ENCODE measurements around the gene TMPRSS2.

Gene TMPRSS2

GRCh38 chr21:41501919-41502318 lies 6.0 kb downstream of the TMPRSS2 start:
- TF ChIP-seq GATA2 (IDR thresholded peaks at IDR 0.05; ENCODE audit: low read depth, low read length) (no peak), GATA3 (IDR thresholded peaks at IDR 0.05; ENCODE audit: low read depth, low read length) (no peak)

- TF ChIP-seq GATA2 (IDR thresholded peaks at IDR 0.05; ENCODE audit: low read depth, low read length) = no peak
- no peak for TF ChIP-seq GATA3 (IDR thresholded peaks at IDR 0.05; ENCODE audit: low read depth, low read length)
Observed at GRCh38 chr21:41500931-41501381, 7.0 kb downstream of the TMPRSS2 start.

- TF ChIP-seq GATA2 (IDR thresholded peaks at IDR 0.05; ENCODE audit: low read depth, low read length) = no peak
- no peak for TF ChIP-seq GATA3 (IDR thresholded peaks at IDR 0.05; ENCODE audit: low read depth, low read length)
Observed at GRCh38 chr21:41500363-41500762, 7.6 kb downstream of the TMPRSS2 start.

GRCh38 chr21:41499920-41500319 lies 8.0 kb downstream of the TMPRSS2 start:
- no peak for TF ChIP-seq GATA2 (IDR thresholded peaks at IDR 0.05; ENCODE audit: low read depth, low read length)
- TF ChIP-seq GATA3 (IDR thresholded peaks at IDR 0.05; ENCODE audit: low read depth, low read length) = no peak

GRCh38 chr21:41497788-41498187 lies 10.2 kb downstream of the TMPRSS2 start:
- no peak for TF ChIP-seq GATA3 (IDR thresholded peaks at IDR 0.05; ENCODE audit: low read depth, low read length)
- TF ChIP-seq GATA2 (IDR thresholded peaks at IDR 0.05; ENCODE audit: low read depth, low read length) = no peak

- TF ChIP-seq GATA3 (IDR thresholded peaks at IDR 0.05; ENCODE audit: low read depth, low read length) = no peak
- TF ChIP-seq GATA2 (IDR thresholded peaks at IDR 0.05; ENCODE audit: low read depth, low read length) = no peak
Observed at GRCh38 chr21:41497008-41497407, 10.9 kb downstream of the TMPRSS2 start.

GRCh38 chr21:41494242-41494641 lies 13.7 kb downstream of the TMPRSS2 start:
- TF ChIP-seq GATA2 (IDR thresholded peaks at IDR 0.05; ENCODE audit: low read depth, low read length) = no peak
- no peak for TF ChIP-seq GATA3 (IDR thresholded peaks at IDR 0.05; ENCODE audit: low read depth, low read length)

- TF ChIP-seq GATA3 (IDR thresholded peaks at IDR 0.05; ENCODE audit: low read depth, low read length) = no peak
- no peak for TF ChIP-seq GATA2 (IDR thresholded peaks at IDR 0.05; ENCODE audit: low read depth, low read length)
Observed at GRCh38 chr21:41491412-41491811, 16.5 kb downstream of the TMPRSS2 start.

- TF ChIP-seq GATA2 (IDR thresholded peaks at IDR 0.05; ENCODE audit: low read depth, low read length) (no peak), GATA3 (IDR thresholded peaks at IDR 0.05; ENCODE audit: low read depth, low read length) (no peak)
Observed at GRCh38 chr21:41490330-41490729, 17.6 kb downstream of the TMPRSS2 start.

GRCh38 chr21:41489329-41489728 lies 18.6 kb downstream of the TMPRSS2 start:
- no peak for TF ChIP-seq GATA2 (IDR thresholded peaks at IDR 0.05; ENCODE audit: low read depth, low read length)
- no peak for TF ChIP-seq GATA3 (IDR thresholded peaks at IDR 0.05; ENCODE audit: low read depth, low read length)

GRCh38 chr21:41488080-41488479 lies 19.9 kb downstream of the TMPRSS2 start:
- TF ChIP-seq GATA2 (IDR thresholded peaks at IDR 0.05; ENCODE audit: low read depth, low read length) (no peak), GATA3 (IDR thresholded peaks at IDR 0.05; ENCODE audit: low read depth, low read length) (no peak)

- no peak for TF ChIP-seq GATA2 (IDR thresholded peaks at IDR 0.05; ENCODE audit: low read depth, low read length)
- no peak for TF ChIP-seq GATA3 (IDR thresholded peaks at IDR 0.05; ENCODE audit: low read depth, low read length)
Observed at GRCh38 chr21:41487082-41487481, 20.9 kb downstream of the TMPRSS2 start.

GRCh38 chr21:41483973-41484372 lies 24.0 kb downstream of the TMPRSS2 start:
- no peak for TF ChIP-seq GATA3 (IDR thresholded peaks at IDR 0.05; ENCODE audit: low read depth, low read length)
- no peak for TF ChIP-seq GATA2 (IDR thresholded peaks at IDR 0.05; ENCODE audit: low read depth, low read length)

GRCh38 chr21:41483415-41483814 lies 24.5 kb downstream of the TMPRSS2 start:
- TF ChIP-seq GATA3 (IDR thresholded peaks at IDR 0.05; ENCODE audit: low read depth, low read length) = no peak
- TF ChIP-seq GATA2 (IDR thresholded peaks at IDR 0.05; ENCODE audit: low read depth, low read length) = no peak

- TF ChIP-seq GATA2 (IDR thresholded peaks at IDR 0.05; ENCODE audit: low read depth, low read length) (no peak), GATA3 (IDR thresholded peaks at IDR 0.05; ENCODE audit: low read depth, low read length) (no peak)
Observed at GRCh38 chr21:41482980-41483379, 25.0 kb downstream of the TMPRSS2 start.

GRCh38 chr21:41482301-41482700 lies 25.7 kb downstream of the TMPRSS2 start:
- TF ChIP-seq GATA3 (IDR thresholded peaks at IDR 0.05; ENCODE audit: low read depth, low read length) (no peak), GATA2 (IDR thresholded peaks at IDR 0.05; ENCODE audit: low read depth, low read length) (no peak)

Measured in SH-SY5Y (cell line).